Smooth muscle cell (in vitro differentiated cells): Measurements from ENCODE around the gene CDC42BPA. TPM values are rescaled to one million over a fixed set of nuclear protein-coding genes. Genes with fewer than 3 reads are reported as not detected.

Experiments
- DNase-seq: peaks from one replicate; lab custom pipeline; 2025; ENCODE audit not compliant: unreplicated experiment; lab: John Stamatoyannopoulos, UW
- H2AFZ ChIP-seq: fragments of 200-600 bp; sonication (generic); 2 replicates; pipeline ENCODE4 v1.6.0; 2016; ENCODE audit warnings: antibody characterized with exemption, low read depth, mild to moderate bottlenecking
- H3F3A ChIP-seq: fragments of 200-600 bp; sonication (generic); 2 replicates; pipeline ENCODE4 v1.6.0; 2017; ENCODE audit warnings: antibody characterized with exemption, low read depth
- H3K27ac ChIP-seq: fragments of 200-600 bp; sonication (generic); 2 replicates; pipeline ENCODE4 v1.5.1; 2016; ENCODE audit warnings: low read depth, mild to moderate bottlenecking
- H3K27me3 ChIP-seq: fragments of 200-600 bp; sonication (generic); 2 replicates; pipeline ENCODE4 v1.6.1; 2016; ENCODE audit warnings: low read depth, mild to moderate bottlenecking
- H3K36me3 ChIP-seq: fragments of 200-600 bp; sonication (generic); 2 replicates; pipeline ENCODE4 v1.5.1; 2016; ENCODE audit warnings: low read depth
- H3K4me1 ChIP-seq: fragments of 200-600 bp; sonication (generic); 2 replicates; pipeline ENCODE4 v1.5.1; 2016; ENCODE audit warnings: low read depth
- H3K4me2 ChIP-seq: fragments of 200-600 bp; sonication (generic); 2 replicates; pipeline ENCODE4 v1.6.0; 2016; ENCODE audit warnings: mild to moderate bottlenecking
- H3K4me3 ChIP-seq: fragments of 200-600 bp; sonication (generic); 2 replicates; pipeline ENCODE4 v1.5.1; 2016; ENCODE audit warnings: mild to moderate bottlenecking
- H3K79me2 ChIP-seq: fragments of 200-600 bp; sonication (generic); 2 replicates; pipeline ENCODE4 v1.6.0; 2016; ENCODE audit warnings: low read depth, mild to moderate bottlenecking
- H3K9ac ChIP-seq: fragments of 200-600 bp; sonication (generic); 2 replicates; pipeline ENCODE4 v1.6.0; 2016; ENCODE audit warnings: low read depth
- H3K9me3 ChIP-seq: fragments of 200-600 bp; sonication (generic); replicated peaks from 2 replicates; pipeline ENCODE4 v1.5.1; 2016; ENCODE audit warnings: low read depth
- H4K20me1 ChIP-seq: fragments of 200-600 bp; sonication (generic); 2 replicates; pipeline ENCODE4 v1.6.0; 2016; ENCODE audit warnings: low read depth
- CTCF ChIP-seq: fragments of 200-600 bp; sonication (generic); IDR thresholded peaks from 2 replicates; pipeline ENCODE4 v1.5.1; 2017; ENCODE audit warnings: borderline replicate concordance, mild to moderate bottlenecking, antibody characterized with exemption; ENCODE audit not compliant: insufficient read depth, poor library complexity, severe bottlenecking
- WGBS: methylation state at CpG from one replicate; pipeline ENCODE4 v1.1.7; 2016; ENCODE audit warnings: low lambda C conversion rate; 5-methylcytosine and 5-hydroxymethylcytosine counted together
- polyA plus RNA-seq: library from polyadenylated mRNA; unstranded; fragments of >200 nt; fragmentation: Nextera tagmentation; extraction: Ambion mirVana; gene quantifications from 2 replicates; pipeline ENCODE4 v1.2.1, GENCODE V29; 2016
- total RNA-seq: library from RNA; depleted of rRNA; stranded (reverse); fragments of >200 nt; gene quantifications from 2 replicates; pipeline ENCODE4 v1.2.3, GENCODE V29; 2014

Gene CDC42BPA
- total and polyA plus RNA-seq, 2 experiments from 2014 or later, result 14.8 to 34.9 TPM

GRCh38 chr1:227166559-227166958 is 151.7 kb downstream of the CDC42BPA start:
- no peaks in the 10 kb centered on the region for H3K27me3 ChIP-seq
- no peak overlapping the region for H3K9ac ChIP-seq
- H3K36me3 ChIP-seq, result no peaks in the 10 kb centered on the region
- H2AFZ ChIP-seq, result no peak overlapping the region
- H3F3A ChIP-seq, result no peaks in the 10 kb centered on the region
- no peaks in the 10 kb centered on the region for H3K4me1 ChIP-seq
- no peak overlapping the region for H3K4me3 ChIP-seq
- no peaks in the 10 kb centered on the region for H3K9me3 ChIP-seq
- no peak for DNase-seq
- TF ChIP-seq CTCF, result no peak
- H3K27ac ChIP-seq, result no peak overlapping the region
- 84% methylated on average over 1 of the region's 1 CpG for WGBS
- H4K20me1 ChIP-seq, result peaks cover 22% of the 10 kb centered on the region
- peaks cover 26% of the 10 kb centered on the region for H3K79me2 ChIP-seq
- H3K4me2 ChIP-seq, result no peak overlapping the region

DNA sequence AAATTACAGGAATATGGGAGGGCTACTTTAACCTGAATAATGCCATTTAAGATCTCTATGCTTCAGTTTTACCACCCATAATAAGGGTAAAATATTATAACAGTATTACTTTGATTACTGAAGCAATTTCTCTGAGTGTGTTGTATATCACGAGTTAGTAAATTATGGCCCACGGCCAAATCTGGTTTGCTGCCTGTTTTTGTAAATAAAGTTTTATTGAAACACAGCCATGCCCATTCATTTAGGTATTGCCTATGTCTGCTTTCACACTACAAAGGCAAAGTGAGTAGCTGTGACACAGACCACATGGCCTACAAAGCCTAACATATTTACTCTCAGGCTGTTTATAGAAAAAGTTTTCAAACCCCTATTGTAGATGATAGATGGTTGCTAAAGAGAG is 156.8 kb downstream of the CDC42BPA start:
- H3F3A ChIP-seq, result no peaks in the 10 kb centered on the region
- 41% methylated on average over 2 of the region's 2 CpGs for WGBS
- H4K20me1 ChIP-seq, result peaks cover 12% of the 10 kb centered on the region
- H3K79me2 ChIP-seq, result peaks cover 26% of the 10 kb centered on the region
- H3K9ac ChIP-seq, result no peak overlapping the region
- H3K36me3 ChIP-seq, result no peaks in the 10 kb centered on the region
- no peak for DNase-seq
- H3K4me3 ChIP-seq, result no peak overlapping the region
- no peaks in the 10 kb centered on the region for H3K9me3 ChIP-seq
- no peak overlapping the region for H3K27ac ChIP-seq
- H3K4me1 ChIP-seq, result no peaks in the 10 kb centered on the region
- H3K27me3 ChIP-seq, result no peaks in the 10 kb centered on the region
- no peak for TF ChIP-seq CTCF
- no peak overlapping the region for H2AFZ ChIP-seq
- no peak overlapping the region for H3K4me2 ChIP-seq

DNA sequence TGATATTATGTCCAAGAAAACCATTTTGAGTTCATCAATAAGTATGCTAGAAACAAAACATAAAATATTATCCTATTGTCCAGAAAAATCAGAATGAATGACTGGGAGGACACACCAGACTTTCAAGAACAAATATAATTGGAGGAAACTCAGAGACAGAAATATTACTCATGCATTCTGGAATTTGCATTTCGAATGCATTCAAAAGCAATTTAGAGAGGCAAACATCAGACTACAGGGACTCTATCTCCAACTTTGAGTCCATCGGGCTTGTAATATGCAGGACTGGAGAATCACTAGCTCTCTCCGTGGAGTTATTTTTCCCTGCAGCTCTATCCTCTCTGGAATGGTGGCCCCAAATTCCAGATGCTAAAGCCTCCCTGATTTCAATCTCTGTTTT is 161.8 kb downstream of the CDC42BPA start:
- Histone ChIP-seq H3K27me3 (no peaks in the 10 kb centered on the region), H3K4me3 (no peak overlapping the region), H3K9ac (no peak overlapping the region), H3K36me3 (no peaks in the 10 kb centered on the region), H3F3A (no peaks in the 10 kb centered on the region), H3K79me2 (peaks cover 17% of the 10 kb centered on the region), H3K9me3 (no peaks in the 10 kb centered on the region), H4K20me1 (peaks cover 4% of the 10 kb centered on the region), H2AFZ (no peak overlapping the region), H3K27ac (no peak overlapping the region), H3K4me1 (no peaks in the 10 kb centered on the region), H3K4me2 (no peak overlapping the region)
- TF ChIP-seq CTCF, result no peak
- 100% methylated on average over 3 of the region's 3 CpGs for WGBS
- DNase-seq, result no peak

DNA sequence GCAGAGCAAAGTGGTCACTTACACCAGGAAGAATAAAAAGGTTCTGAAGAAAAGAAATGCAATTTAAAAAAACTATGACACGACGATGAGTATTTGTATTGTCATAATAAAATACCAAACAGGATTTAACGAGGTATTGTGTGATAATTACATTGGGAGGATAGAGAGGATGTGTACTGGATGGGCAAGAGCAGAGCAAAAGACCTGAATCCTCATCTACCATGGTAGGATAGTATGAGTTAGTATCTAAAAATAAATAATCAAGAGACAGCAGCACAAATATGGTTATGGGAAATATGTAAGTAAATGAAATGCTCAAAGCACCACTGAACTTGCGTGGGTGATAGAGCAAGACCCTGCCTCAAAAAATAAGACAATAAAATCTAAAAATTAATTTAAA is 162.6 kb downstream of the CDC42BPA start:
- no peak overlapping the region for H3K27ac ChIP-seq
- peaks cover 4% of the 10 kb centered on the region for H4K20me1 ChIP-seq
- H3K4me1 ChIP-seq, result no peaks in the 10 kb centered on the region
- no peaks in the 10 kb centered on the region for H3K9me3 ChIP-seq
- no peaks in the 10 kb centered on the region for H3F3A ChIP-seq
- TF ChIP-seq CTCF, result no peak
- no peak overlapping the region for H3K9ac ChIP-seq
- no peak for DNase-seq
- no peak overlapping the region for H3K4me2 ChIP-seq
- H3K36me3 ChIP-seq, result no peaks in the 10 kb centered on the region
- peaks cover 17% of the 10 kb centered on the region for H3K79me2 ChIP-seq
- 92% methylated on average over 4 of the region's 4 CpGs for WGBS
- H3K27me3 ChIP-seq, result no peaks in the 10 kb centered on the region
- H2AFZ ChIP-seq, result no peak overlapping the region
- H3K4me3 ChIP-seq, result no peak overlapping the region
